ENCODE measurements around the gene HLTF.

The HLTF gene

DNA sequence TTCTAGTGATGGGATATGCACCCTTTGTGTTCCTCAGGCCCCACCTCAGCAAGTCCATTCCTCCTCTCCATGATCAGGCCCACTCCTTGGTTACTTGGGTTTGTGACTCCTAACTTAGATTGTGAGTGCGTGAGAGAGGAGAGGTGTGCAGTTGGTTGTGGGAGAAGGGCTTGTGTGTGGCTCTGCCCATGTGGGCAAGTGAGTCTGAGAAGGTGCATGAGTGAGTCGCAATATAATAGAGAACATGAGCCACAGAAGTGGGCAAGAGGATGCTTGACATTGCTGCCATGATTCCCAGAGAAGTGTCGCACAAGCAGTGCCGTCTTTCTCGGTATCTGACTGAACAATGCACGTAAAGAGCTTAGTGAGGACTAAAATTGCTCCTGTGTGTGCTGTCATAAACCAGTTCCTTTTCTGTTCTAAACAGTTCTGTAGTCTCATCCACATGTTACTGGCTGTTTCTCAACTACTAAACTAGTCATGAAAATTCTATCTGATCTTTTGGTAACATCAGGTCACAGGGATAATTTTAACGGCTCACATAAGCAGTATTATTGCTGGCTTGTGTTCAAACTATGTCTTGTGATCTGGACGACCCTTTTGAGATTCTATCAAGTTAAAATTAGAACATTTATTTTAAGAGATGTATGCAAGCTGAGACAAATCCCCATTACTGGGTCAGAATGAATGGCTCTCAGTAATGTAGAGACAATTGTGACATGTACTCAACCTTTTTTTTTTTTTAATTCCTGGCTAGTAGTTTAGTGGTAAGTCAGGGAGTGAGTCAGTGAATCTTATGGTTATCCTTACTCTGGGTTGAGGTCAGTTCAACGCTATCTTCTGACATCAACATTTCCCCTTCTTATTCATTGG, 69.4 kb downstream of the HLTF start:
- no peak for DNase-seq

GRCh38 chr3:149016242-149016641, 70.1 kb downstream of the HLTF start:
- DNase-seq = no peak

- DNase-seq = no peak
Observed at GRCh38 chr3:149015393-149015792, 70.9 kb downstream of the HLTF start.

DNA sequence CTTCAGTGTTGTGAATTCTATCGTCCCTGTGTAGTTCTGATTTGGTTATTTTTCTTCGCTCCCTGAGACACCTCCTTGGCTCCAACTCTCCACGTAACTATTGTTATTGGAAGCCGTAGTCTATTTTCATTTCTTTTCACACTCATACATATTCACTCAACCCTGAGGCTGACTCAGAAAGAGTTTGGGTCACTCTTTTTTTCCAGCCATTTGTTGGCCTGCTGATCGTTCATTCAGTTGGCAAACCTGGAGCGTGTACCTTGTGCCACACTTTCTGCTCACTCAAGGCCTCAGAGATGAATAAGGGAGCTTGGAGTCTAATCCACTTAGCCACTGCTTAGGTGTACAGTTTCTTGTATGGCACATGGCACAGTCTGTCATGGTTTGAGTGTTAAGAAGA, 72.6 kb downstream of the HLTF start:
- DNase-seq = no peak

GRCh38 chr3:149011676-149012075, 74.7 kb downstream of the HLTF start:
- no peak for DNase-seq

GRCh38 chr3:149010966-149011365, 75.4 kb downstream of the HLTF start:
- no peak for DNase-seq

DNA sequence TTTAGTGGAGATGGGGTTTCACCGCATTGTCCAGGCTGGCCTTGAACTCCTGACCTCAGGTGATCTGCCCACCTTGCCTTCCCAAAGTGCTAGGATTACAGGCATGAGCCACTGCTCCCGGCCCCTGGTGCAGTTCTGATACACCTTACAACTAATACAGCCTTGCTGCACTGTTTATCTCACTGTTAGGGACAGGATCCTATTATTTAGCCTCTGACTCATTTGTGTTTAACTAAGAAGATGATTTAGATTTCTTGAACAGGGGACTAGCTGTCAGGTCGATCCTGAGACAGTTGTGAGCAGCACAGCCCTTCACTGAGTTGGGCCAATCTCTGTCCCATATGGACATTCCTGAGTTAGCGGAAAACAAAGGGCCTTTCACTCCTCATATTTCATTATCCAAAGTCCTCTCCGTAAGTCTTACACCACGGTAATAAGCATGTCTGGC, 75.8 kb downstream of the HLTF start:
- DNase-seq = no peak

GRCh38 chr3:149009732-149010131, 76.6 kb downstream of the HLTF start:
- no peak for DNase-seq

DNA sequence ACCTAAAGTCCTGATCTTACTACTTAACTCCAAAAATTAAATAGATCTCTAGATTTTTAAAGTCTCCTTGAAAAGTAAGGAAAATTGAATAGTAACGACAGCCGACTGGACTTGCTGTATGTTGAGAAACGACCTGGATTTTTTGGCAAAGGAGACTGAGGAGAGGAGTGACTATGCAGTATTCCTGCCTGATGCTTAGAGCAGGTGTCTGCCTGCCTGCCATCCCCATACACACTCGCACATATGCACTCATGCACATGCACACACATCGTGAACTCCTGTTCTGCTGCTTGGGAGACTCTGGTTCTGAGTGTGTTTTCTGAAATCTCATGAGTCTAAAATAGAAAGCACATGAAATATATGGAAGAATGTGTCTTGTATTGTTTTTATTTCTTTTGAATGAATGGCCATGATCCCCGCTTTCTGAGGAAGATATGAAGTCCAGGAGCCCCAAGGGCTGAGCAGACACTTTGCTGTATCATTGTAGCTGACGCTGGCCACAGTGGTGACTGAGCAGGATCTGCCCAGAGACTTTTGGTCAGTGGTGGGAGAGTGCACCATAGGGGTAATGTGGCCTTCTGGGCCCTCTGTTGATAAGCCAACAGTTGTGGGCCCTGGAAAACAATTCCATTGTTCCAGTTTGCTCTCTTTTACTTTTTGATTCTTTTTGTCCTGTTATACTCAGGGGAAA, 78.6 kb downstream of the HLTF start:
- DNase-seq = no peak

DNA sequence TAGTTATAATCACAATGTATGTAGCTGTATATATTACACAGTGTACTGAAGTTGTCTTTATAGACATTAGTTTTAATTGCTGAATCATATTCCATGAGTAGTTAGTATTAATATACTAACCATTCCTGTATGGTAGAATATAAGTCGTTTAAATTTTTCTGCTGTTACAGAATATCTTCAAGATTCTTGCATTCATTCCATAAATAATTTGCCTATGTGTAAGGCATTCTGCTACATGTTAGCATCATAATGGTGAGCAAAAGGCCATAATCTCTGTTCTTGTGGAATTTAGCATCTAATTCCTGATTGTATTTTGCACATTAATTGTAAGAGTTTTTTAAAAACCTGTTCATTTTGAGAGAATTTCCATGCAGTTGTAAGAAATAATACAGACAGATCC, 80.9 kb downstream of the HLTF start:
- DNase-seq = no peak

GRCh38 chr3:149004622-149005021, 81.7 kb downstream of the HLTF start:
- DNase-seq = no peak

- no peak for DNase-seq
Observed at GRCh38 chr3:149003653-149004305, 82.6 kb downstream of the HLTF start.

- no peak for DNase-seq
Observed at GRCh38 chr3:149001727-149002126, 84.6 kb downstream of the HLTF start.

GRCh38 chr3:149000206-149000745, 86.1 kb downstream of the HLTF start:
- no peak for DNase-seq

DNA sequence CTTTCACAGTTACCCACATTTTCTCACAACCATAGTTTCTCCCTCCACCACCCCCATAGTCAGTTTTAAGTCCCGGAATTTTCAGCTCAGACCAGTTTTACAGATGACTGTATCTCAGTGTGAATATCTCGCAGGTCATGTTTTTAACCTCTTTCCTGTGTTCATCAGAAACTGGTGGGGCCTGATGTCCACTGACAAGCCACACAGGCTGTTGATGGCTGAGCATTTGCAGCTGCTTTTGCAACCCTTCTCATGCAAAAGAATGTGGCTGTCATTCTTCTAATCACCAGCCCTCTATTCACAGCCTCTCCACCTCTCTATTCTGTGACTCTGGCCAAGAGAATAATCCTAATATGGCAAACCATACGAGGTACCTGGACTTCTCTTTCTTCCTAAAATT, 86.5 kb downstream of the HLTF start:
- DNase-seq = no peak

DNA sequence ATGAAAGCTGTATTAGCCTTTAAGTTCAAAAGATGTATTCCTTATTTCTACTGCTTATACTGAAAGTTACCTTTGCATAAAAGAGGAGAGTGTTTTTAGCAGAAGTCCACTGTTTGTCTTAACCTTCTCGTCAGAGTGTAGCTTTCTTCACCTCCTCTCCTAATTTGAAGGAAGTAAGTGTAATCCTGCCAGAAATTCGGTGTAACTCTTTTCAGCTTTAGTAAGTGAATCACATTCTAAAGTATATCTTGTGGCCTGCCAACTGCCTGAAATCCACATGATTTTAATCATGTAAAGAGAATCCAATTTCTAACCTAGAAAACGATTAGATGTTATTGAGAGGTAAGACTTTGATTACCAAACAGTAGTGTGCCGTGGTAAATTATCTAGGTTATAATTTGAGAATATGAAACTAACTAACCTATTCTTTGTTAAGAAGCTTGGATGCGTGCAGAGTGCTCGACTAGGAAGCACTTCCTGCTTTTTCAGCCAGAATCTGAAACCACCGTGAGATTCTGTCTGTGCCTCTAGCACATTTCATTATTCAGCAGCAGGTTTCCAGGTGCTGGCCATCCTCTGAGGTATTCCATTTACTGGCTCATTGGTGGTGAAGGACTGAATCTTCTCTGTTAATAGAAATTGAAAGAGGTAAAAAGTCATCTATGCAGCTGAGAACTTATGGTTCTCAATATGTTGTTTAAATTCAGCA, 87.5 kb downstream of the HLTF start:
- DNase-seq = no peak

DNA sequence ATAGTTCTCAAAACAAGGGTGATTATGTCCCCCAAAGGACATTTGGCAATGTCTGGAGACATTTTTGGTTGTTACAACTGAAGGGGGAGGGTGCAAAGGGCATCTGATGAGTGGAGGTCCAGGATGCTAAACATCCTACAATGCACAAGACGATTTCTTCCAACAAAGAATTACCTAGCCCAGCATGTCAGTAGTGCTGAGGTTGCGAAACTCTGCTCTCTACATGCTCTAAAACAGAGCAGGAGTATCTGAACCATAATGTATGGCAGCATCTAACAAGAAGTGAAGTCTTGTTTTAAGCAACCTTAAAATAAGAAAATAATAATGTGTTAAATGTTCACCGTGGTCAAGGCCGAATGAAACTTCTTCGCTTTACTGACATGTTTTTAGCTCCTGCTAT, 88.0 kb downstream of the HLTF start:
- no peak for DNase-seq

GRCh38 chr3:148997623-148998022, 88.7 kb downstream of the HLTF start:
- no peak for DNase-seq

DNA sequence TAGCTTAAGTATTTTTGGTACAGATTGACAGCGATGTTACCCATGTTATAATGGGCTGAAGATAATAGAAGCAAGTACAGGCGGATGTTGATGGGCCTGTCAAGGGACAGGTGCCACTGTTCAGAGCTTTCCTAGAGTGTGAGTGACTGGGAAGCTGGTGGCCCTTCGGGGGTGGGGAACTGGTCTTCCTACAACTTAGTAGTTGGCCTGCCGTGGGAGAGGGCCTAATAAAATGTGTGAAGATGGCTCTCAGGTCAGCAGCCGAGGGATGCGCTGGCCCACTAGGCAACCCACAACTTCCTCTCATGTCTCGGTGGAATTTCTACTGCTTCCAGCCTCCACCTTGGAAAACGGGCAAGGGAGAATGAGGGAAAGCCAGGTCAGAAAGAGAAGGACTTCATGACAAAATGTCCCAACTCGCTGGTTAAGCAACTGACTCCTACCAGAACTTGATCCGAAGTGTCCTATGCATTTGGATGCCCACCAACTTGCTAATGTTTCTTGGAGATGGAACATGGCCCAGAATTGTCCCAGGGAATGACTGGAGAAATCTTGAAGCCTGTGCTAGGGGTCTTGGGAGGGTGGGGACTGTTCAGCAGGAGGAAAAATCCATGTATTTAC, 93.6 kb downstream of the HLTF start:
- no peak for DNase-seq

GRCh38 chr3:148992027-148992634, 94.2 kb downstream of the HLTF start:
- peak; percentile 79 for DNase-seq

DNA sequence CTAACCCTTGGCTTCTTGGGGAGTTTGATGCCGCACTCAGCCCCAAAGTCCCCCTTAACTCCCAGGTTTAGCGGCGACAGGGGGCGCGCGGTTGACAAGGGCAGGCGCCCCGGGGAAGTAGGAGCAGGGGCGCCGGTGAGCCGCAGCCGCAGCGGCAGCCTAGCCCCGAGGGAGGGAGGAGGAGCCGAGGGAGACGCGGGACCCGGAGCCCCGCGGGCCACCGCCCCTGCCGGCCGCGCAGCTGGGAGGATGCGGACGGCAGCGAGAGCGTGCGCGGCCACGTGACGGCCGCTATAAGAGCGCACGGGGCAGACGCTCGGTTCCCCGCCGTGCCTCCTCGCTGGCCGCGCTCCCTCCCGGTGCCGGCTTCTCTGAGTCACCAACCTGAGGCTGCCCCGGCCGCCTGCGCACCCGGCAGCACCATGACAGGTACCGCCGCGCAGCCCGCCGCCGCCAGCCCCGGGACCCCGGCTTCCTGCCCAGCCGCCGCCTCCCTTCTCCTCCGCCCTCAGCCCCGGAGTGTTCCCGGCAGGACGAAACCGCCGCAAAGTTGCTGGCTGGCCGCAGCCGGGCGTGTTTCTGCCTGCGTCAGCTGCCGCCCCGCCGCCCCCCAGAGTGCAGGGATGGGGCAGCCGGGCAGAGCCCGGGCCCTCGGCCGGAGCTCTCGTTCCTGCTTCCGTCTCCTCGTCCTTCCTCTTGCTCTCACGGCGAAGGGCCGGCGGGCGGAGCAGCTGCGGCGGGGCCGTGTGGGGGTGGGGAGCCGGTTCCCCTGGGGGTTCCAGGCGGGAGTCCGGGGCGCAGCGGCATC, 94.9 kb downstream of the HLTF start, which contains the start of gene GYG1:
Gene GYG1 (plus strand): TSS at position 322 of the 808 bp plus-strand sequence. CDS start 101 bp downstream, at position 423.
- peak; percentile 90 for DNase-seq
